ENCODE results near the gene REPS1. TPM values are rescaled to one million over a fixed set of nuclear protein-coding genes. Genes with fewer than 3 reads are reported as not detected.
A peak's percentile ranks its signal among the peaks of the same experiment; 100 is the strongest.

Gene REPS1
- total RNA-seq, 1 experiment from 2014 or later = 74.4 TPM

GRCh38 chr6:138987080-138987642 lies 892 bp downstream of the REPS1 start:
- no peaks in the 10 kb centered on the region for H3K27me3 Mint-ChIP-seq (ENCODE audit: low read depth)
- Histone ChIP-seq H4K5ac (ENCODE audit: insufficient read length, low read depth, low read length) (no peak overlapping the region), H2BK20ac (ENCODE audit: low read depth, low read length, poor library complexity, severe bottlenecking) (no peak overlapping the region), H3K23ac (ENCODE audit: insufficient read length, low read depth, low read length) (no peak overlapping the region), H2BK120ac (ENCODE audit: low read depth, low read length, poor library complexity, severe bottlenecking) (no peak overlapping the region), H3K14ac (ENCODE audit: insufficient read depth, low read length) (peak overlapping the region; percentile 85), H2AK5ac (ENCODE audit: insufficient read length, low read length) (no peak overlapping the region), H3K4ac (ENCODE audit: low read depth, low read length) (no peak overlapping the region), H3K27me3 (ENCODE audit: insufficient read depth, low read length) (no peaks in the 10 kb centered on the region), H4K20me1 (ENCODE audit: control insufficient read depth, insufficient read depth, insufficient read length) (no peaks in the 10 kb centered on the region), H2AFZ (ENCODE audit: low read length) (no peak overlapping the region), H3K23me2 (ENCODE audit: insufficient read length, low read depth, low read length, poor library complexity, severe bottlenecking) (no peaks in the 10 kb centered on the region), H3K27ac (ENCODE audit: insufficient read length, low read depth, low read length) (no peak overlapping the region), H2BK5ac (ENCODE audit: insufficient read length, low read length) (no peak overlapping the region), H3K56ac (ENCODE audit: insufficient read length, low read depth, low read length) (no peak overlapping the region), H3K9me3 (ENCODE audit: control insufficient read depth, low read depth, low read length) (no peaks in the 10 kb centered on the region), H2BK15ac (ENCODE audit: low read depth, low read length) (no peak overlapping the region), H3T11ph (ENCODE audit: low read length) (no peak overlapping the region), H3K4me1 (ENCODE audit: insufficient read depth, low read length) (peaks cover 3% of the 10 kb centered on the region), H3K9ac (ENCODE audit: extremely low read depth, insufficient read length, low read length) (peak overlapping the region; percentile 71), H4K8ac (replicated peaks; ENCODE audit: insufficient read length, low read depth, low read length) (no peak overlapping the region), H3K79me2 (ENCODE audit: insufficient read depth, low read length) (peaks cover 39% of the 10 kb centered on the region; the same call in 1 of the 2 replicates), H4K91ac (ENCODE audit: insufficient read length, low read depth, low read length) (no peak overlapping the region), H3K79me1 (ENCODE audit: insufficient read depth, low read depth, low read length, poor library complexity, severe bottlenecking) (peaks cover 5% of the 10 kb centered on the region), H3K4me2 (ENCODE audit: insufficient read depth, insufficient read length, low read length) (peak overlapping the region; percentile 85), H3K18ac (ENCODE audit: insufficient read length, low read depth, low read length) (peak overlapping the region; percentile 52), H2BK12ac (ENCODE audit: insufficient read length, low read depth, low read length) (no peak overlapping the region)
- peak; percentile 43 for DNase-seq
- no CpG with 5 or more reads among the region's 35 CpGs for WGBS (ENCODE audit: extremely low coverage, insufficient read length, low lambda C conversion rate)
- no peaks in the 10 kb centered on the region for H3K9me3 Mint-ChIP-seq
- no peak for TF ChIP-seq CTCF (conservative IDR thresholded peaks at IDR 0.05)
- H3K36me3 Mint-ChIP-seq (ENCODE audit: insufficient read depth in 1 of 3, low read depth in 3 of 3) = no peaks in the 10 kb centered on the region
- peaks cover 6 to 21% of the 10 kb centered on the region in 2 experiments for H3K4me1 Mint-ChIP-seq
- no peak overlapping the region; a peak in 4 of 5 replicates for H3K4me3 Mint-ChIP-seq
- peak overlapping the region in 2 of 3 experiments; percentile 89 to 91; a peak in 5 of 7 replicates for H3K27ac Mint-ChIP-seq
